K562 (cell line): Measurements from ENCODE around the gene NEB. TPM values are rescaled to one million over a fixed set of nuclear protein-coding genes. Genes with fewer than 3 reads are reported as not detected.
"Not testable (repeated sequence)": the region's sequence is repeated elsewhere in the genome, so short reads cannot be mapped to it uniquely, and the experiment has no call there.

Source experiments
- ARID1B ChIP-seq: fragments of 450-650 bp; IDR thresholded peaks from 2 replicates; pipeline ENCODE4 v1.6.1; 2016; ENCODE audit warnings: antibody characterized with exemption, mild to moderate bottlenecking, inconsistent platforms
- ATF1 ChIP-seq, 2 experiments: fragments of 450-650 bp in 1 of 2; IDR thresholded peaks; 2 replicates each; pipeline ENCODE4 v1.6.1; 2016; ENCODE audit warnings: missing compliant biosample characterization in 1 of 2, missing genetic modification characterization in 1 of 2
- ATF7 ChIP-seq: fragments of 450-650 bp; IDR thresholded peaks from 2 replicates; pipeline ENCODE4 v1.7.1; 2014; ENCODE audit warnings: mild to moderate bottlenecking, moderate library complexity
- BRD9 ChIP-seq: fragments of 450-650 bp; IDR thresholded peaks from 2 replicates; pipeline ENCODE4 v1.6.1; 2018; ENCODE audit warnings: low read depth; ENCODE audit not compliant: partially characterized antibody
- CREM ChIP-seq: IDR thresholded peaks from 2 replicates; pipeline ENCODE4 v1.6.1; 2014; ENCODE audit warnings: antibody characterized with exemption, low read depth
- CXXC5 ChIP-seq: fragments of 250-450 bp; sonication (Bioruptor Pico); IDR thresholded peaks from 2 replicates; pipeline ENCODE4 v1.8.0; 2022; ENCODE audit warnings: inconsistent platforms, mild to moderate bottlenecking, moderate library complexity
- HDAC2 ChIP-seq: fragments of 450-650 bp; IDR thresholded peaks from 2 replicates; pipeline ENCODE4 v1.6.1; 2016; ENCODE audit warnings: mild to moderate bottlenecking
- LEF1 ChIP-seq: fragments of 450-650 bp; IDR thresholded peaks from 2 replicates; pipeline ENCODE4 v1.6.1; 2016; ENCODE audit warnings: mild to moderate bottlenecking
- MGA ChIP-seq: fragments of 450-650 bp; IDR thresholded peaks from 2 replicates; pipeline ENCODE4 v1.6.1; 2016; ENCODE audit warnings: mild to moderate bottlenecking, moderate library complexity
- MTA3 ChIP-seq: fragments of 450-650 bp; formaldehyde crosslinking; IDR thresholded peaks from 2 replicates; pipeline ENCODE4 v1.6.1; 2017; ENCODE audit warnings: mild to moderate bottlenecking, borderline replicate concordance
- NFRKB ChIP-seq: fragments of 450-650 bp; IDR thresholded peaks from 2 replicates; pipeline ENCODE4 v1.6.1; 2016; ENCODE audit warnings: low read depth
- NRF1 ChIP-seq, 2 experiments: fragments of 450-650 bp; IDR thresholded peaks in 1 of 2; conservative IDR thresholded peaks in 1 of 2; 2 replicates each; pipeline ENCODE4 v1.6.1; 2014; ENCODE audit warnings: mild to moderate bottlenecking in 2 of 2
- POLR2H ChIP-seq: IDR thresholded peaks from 2 replicates; pipeline ENCODE4 v1.6.1; 2016; ENCODE audit warnings: missing genetic modification characterization, low read depth, mild to moderate bottlenecking, control low read depth, missing compliant biosample characterization, moderate library complexity
- RBFOX2 ChIP-seq: fragments of 200-400 bp; formaldehyde crosslinking; IDR thresholded peaks from 2 replicates; pipeline ENCODE4 v1.6.1; 2017; ENCODE audit warnings: low read depth, mild to moderate bottlenecking, low read length, moderate library complexity
- SMAD4 ChIP-seq: fragments of 250-450 bp; sonication (Bioruptor Pico); conservative IDR thresholded peaks from 2 replicates; pipeline ENCODE4 v1.8.0; 2021; ENCODE audit warnings: inconsistent platforms, mild to moderate bottlenecking, moderate library complexity
- SOX6 ChIP-seq: fragments of 450-650 bp; IDR thresholded peaks from 2 replicates; pipeline ENCODE4 v1.6.1; 2014; ENCODE audit warnings: mild to moderate bottlenecking
- TAF1 ChIP-seq: IDR thresholded peaks from 2 replicates; pipeline ENCODE4 v1.6.1; 2011; ENCODE audit warnings: mild to moderate bottlenecking, low read length, moderate library complexity; ENCODE audit not compliant: insufficient read depth, control insufficient read depth, severe bottlenecking; ENCODE audit errors: extremely low read depth
- TAF7 ChIP-seq: fragments of 450-650 bp; IDR thresholded peaks from 2 replicates; pipeline ENCODE4 v1.6.1; 2016; ENCODE audit warnings: missing genetic modification characterization, missing compliant biosample characterization
- TAF9B ChIP-seq: fragments of 450-650 bp; IDR thresholded peaks from 2 replicates; pipeline ENCODE4 v1.6.1; 2018; ENCODE audit warnings: mild to moderate bottlenecking; ENCODE audit not compliant: partially characterized antibody
- ZEB2 ChIP-seq: fragments of 450-650 bp; IDR thresholded peaks from 2 replicates; pipeline ENCODE4 v1.6.1; 2016
- polyA plus RNA-seq, 8 experiments: library from polyadenylated mRNA; depleted of rRNA in 4 of 8; stranded (reverse) in 5 of 8; unstranded in 3 of 8; fragments of >200 nt; fragmentation: Nextera tagmentation in 2 of 8; fragmentation: Illumina TruSeq in 1 of 8; extraction: Ambion mirVana in 2 of 8; extraction: Trizol in 1 of 8; gene quantifications; 2 replicates each; pipeline versions ENCODE4 v1.2.1 to v1.2.3, GENCODE V29; 2011 to 2014; ENCODE audit warnings: inconsistent platforms in 1 of 8, missing spikeins in 1 of 8
- total RNA-seq, 7 experiments: library from RNA; depleted of rRNA in 6 of 7; stranded (reverse); fragments of >200 nt in 6 of 7; fragmentation: Illumina TruSeq in 2 of 7; extraction: Trizol in 2 of 7; gene quantifications; 2 replicates each; pipeline versions ENCODE4 v1.2.1 to v1.2.3, GENCODE V29; 2011 to 2021; ENCODE audit warnings: low replicate concordance in 1 of 7

The NEB gene
- total and polyA plus RNA-seq, 9 of the 15 experiments (the other 6 are each of a cell fraction or from before 2014, with no cell fraction given), result 1.7 to 3.8 (median 2.9) TPM

GRCh38 chr2:151704480-151704961 lies 29.8 kb downstream of the NEB start (continued):
- TF ChIP-seq MGA (peak; percentile 86), CREM (0 out of 2 replicates have a peak, but pooled peaks have one; percentile 13), LEF1 (0 out of 2 replicates have a peak, but pooled peaks have one; percentile 22), POLR2H (tag) (peak; percentile 84), TAF9B (peak; percentile 75), CXXC5 (peak; percentile 60), ATF1 (tag; IDR thresholded peaks at IDR 0.05) (peak; percentile 57), NRF1 (conservative IDR thresholded peaks at IDR 0.05 in 1 of 2, IDR thresholded peaks at IDR 0.05 in 1 of 2) (peak; percentile 23 to 39; a peak in 2 of 4 replicates), ATF7 (peak; percentile 24; the same call in 1 of the 2 replicates), ARID1B (peak; percentile 37; the same call in 1 of the 2 replicates), BRD9 (peak; percentile 44), HDAC2 (peak; percentile 25; the same call in 1 of the 2 replicates), NFRKB (peak; percentile 90; the same call in 1 of the 2 replicates), ZEB2 (0 out of 2 replicates have a peak, but pooled peaks have one; percentile 20), TAF7 (tag) (peak; percentile 67; the same call in 1 of the 2 replicates), MTA3 (0 out of 2 replicates have a peak, but pooled peaks have one; percentile 28), RBFOX2 (peak; percentile 72), TAF1 (peak; percentile 39), SOX6 (0 out of 2 replicates have a peak, but pooled peaks have one; percentile 68), SMAD4 (CRISPR knock-in tag) (peak; percentile 62)
- TF ChIP-seq ATF1 (CRISPR knock-in tag; IDR thresholded peaks at IDR 0.05), result not testable (repeated sequence)
